ENCODE data around the gene DLD. TPM values are rescaled to one million over a fixed set of nuclear protein-coding genes. Genes with fewer than 3 reads are reported as not detected.

DLD gene
- polyA plus RNA-seq, 1 donor (not counting 4 experiments of a cell fraction or from before 2014, with no cell fraction given): 153 TPM

GRCh38 chr7:107850216-107850615 lies 40.8 kb upstream of the DLD start:
- Histone ChIP-seq H3K9ac (ENCODE audit: control insufficient read depth, extremely low read depth, insufficient read depth, low read length) (no peak overlapping the region), H3K4me3 (ENCODE audit: control insufficient read depth in 2 of 3, extremely low read depth in 1 of 3, insufficient read depth in 2 of 3, low read depth in 1 of 3, low read length in 3 of 3) (no peak overlapping the region), H3K9me1 (ENCODE audit: control insufficient read depth, extremely low read depth, insufficient read depth, low read length) (no peaks in the 10 kb centered on the region), H3K27ac (ENCODE audit: control insufficient read depth, insufficient read depth, low read length) (no peak overlapping the region), H2AFZ (ENCODE audit: control insufficient read depth, low read length) (no peak overlapping the region), H3K36me3 (ENCODE audit: control insufficient read depth in 2 of 2, extremely low read depth in 1 of 2, insufficient read depth in 2 of 2, low read length in 2 of 2) (no peaks in the 10 kb centered on the region), H3K27me3 (ENCODE audit: control insufficient read depth, extremely low read depth, insufficient read depth, low read length) (no peaks in the 10 kb centered on the region), H3K4me1 (ENCODE audit: control insufficient read depth, extremely low read depth, insufficient read depth, low read length) (no peaks in the 10 kb centered on the region), H3K79me2 (ENCODE audit: control insufficient read depth, insufficient read depth, low read length) (no peaks in the 10 kb centered on the region), H4K20me1 (ENCODE audit: control insufficient read depth, extremely low read depth, insufficient read depth, low read length) (no peaks in the 10 kb centered on the region), H3K9me3 (ENCODE audit: control insufficient read depth, low read depth, low read length) (no peaks in the 10 kb centered on the region), H3K4me2 (ENCODE audit: control insufficient read depth, extremely low read depth, insufficient read depth, low read depth, low read length) (no peak overlapping the region)
- FAIRE-seq (no peak), DNase-seq (ENCODE audit: low read depth, low spot score) (no peak)
- dilution Hi-C loops (cut with MboI; ENCODE audit: extremely low pct_ligation_motif_present, low sequenced_read_pairs): loop anchor here (25.0 kb wide), 1 partner anchor 88 kb away; no protein-coding TSS in a partner anchor
- TF ChIP-seq EZH2 (IDR thresholded peaks at IDR 0.05; ENCODE audit: low read length) (no peak), CTCF (optimal IDR thresholded peaks at IDR 0.05 in 1 of 3, IDR thresholded peaks at IDR 0.05 in 1 of 3, conservative IDR thresholded peaks at IDR 0.05 in 1 of 3; ENCODE audit: extremely low read depth in 1 of 3, insufficient read depth in 2 of 3, low read length in 3 of 3) (no peak)

DNA sequence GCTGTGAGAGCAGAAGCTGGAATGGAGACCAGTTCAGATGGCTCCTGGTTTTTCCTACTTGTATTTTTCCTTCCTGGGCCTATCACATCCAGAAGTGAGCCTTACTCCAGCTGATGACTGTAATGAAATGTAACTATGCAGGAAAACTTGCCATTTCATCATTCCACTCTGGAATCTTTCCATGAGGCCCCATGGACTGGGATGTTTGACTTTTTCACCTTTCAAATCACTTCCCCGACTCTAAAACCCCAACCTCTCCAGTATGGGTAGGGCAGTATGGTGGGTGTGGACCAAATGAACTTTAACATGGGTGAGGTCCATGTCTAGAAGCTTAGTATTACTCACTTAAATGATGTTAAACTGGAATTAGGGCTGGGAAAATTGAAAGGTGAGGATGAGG lies 40.3 kb upstream of the DLD start:
- no peaks in the 10 kb centered on the region for H3K36me3 ChIP-seq (ENCODE audit: control insufficient read depth in 2 of 2, extremely low read depth in 1 of 2, insufficient read depth in 2 of 2, low read length in 2 of 2)
- DNase-seq (ENCODE audit: low read depth, low spot score): no peak
- no peak for FAIRE-seq
- no peaks in the 10 kb centered on the region for H3K9me3 ChIP-seq (ENCODE audit: control insufficient read depth, low read depth, low read length)
- no peak for TF ChIP-seq CTCF (optimal IDR thresholded peaks at IDR 0.05 in 1 of 3, IDR thresholded peaks at IDR 0.05 in 1 of 3, conservative IDR thresholded peaks at IDR 0.05 in 1 of 3; ENCODE audit: extremely low read depth in 1 of 3, insufficient read depth in 2 of 3, low read length in 3 of 3)
- no peak for TF ChIP-seq EZH2 (IDR thresholded peaks at IDR 0.05; ENCODE audit: low read length)
- no peak overlapping the region for H3K4me2 ChIP-seq (ENCODE audit: control insufficient read depth, extremely low read depth, insufficient read depth, low read depth, low read length)
- no peaks in the 10 kb centered on the region for H3K9me1 ChIP-seq (ENCODE audit: control insufficient read depth, extremely low read depth, insufficient read depth, low read length)
- dilution Hi-C loops (cut with MboI; ENCODE audit: extremely low pct_ligation_motif_present, low sequenced_read_pairs): loop anchor here (25.0 kb wide), 1 partner anchor 88 kb away; no protein-coding TSS in a partner anchor
- H3K9ac ChIP-seq (ENCODE audit: control insufficient read depth, extremely low read depth, insufficient read depth, low read length): no peak overlapping the region
- no peak overlapping the region for H2AFZ ChIP-seq (ENCODE audit: control insufficient read depth, low read length)
- no peak overlapping the region for H3K27ac ChIP-seq (ENCODE audit: control insufficient read depth, insufficient read depth, low read length)
- H4K20me1 ChIP-seq (ENCODE audit: control insufficient read depth, extremely low read depth, insufficient read depth, low read length): no peaks in the 10 kb centered on the region
- no peaks in the 10 kb centered on the region for H3K79me2 ChIP-seq (ENCODE audit: control insufficient read depth, insufficient read depth, low read length)
- H3K4me1 ChIP-seq (ENCODE audit: control insufficient read depth, extremely low read depth, insufficient read depth, low read length): no peaks in the 10 kb centered on the region
- no peak overlapping the region for H3K4me3 ChIP-seq (ENCODE audit: control insufficient read depth in 2 of 3, extremely low read depth in 1 of 3, insufficient read depth in 2 of 3, low read depth in 1 of 3, low read length in 3 of 3)
- H3K27me3 ChIP-seq (ENCODE audit: control insufficient read depth, extremely low read depth, insufficient read depth, low read length): no peaks in the 10 kb centered on the region
